ENCODE data around the gene CILP2.

- TF ChIP-seq, protein P1, sequence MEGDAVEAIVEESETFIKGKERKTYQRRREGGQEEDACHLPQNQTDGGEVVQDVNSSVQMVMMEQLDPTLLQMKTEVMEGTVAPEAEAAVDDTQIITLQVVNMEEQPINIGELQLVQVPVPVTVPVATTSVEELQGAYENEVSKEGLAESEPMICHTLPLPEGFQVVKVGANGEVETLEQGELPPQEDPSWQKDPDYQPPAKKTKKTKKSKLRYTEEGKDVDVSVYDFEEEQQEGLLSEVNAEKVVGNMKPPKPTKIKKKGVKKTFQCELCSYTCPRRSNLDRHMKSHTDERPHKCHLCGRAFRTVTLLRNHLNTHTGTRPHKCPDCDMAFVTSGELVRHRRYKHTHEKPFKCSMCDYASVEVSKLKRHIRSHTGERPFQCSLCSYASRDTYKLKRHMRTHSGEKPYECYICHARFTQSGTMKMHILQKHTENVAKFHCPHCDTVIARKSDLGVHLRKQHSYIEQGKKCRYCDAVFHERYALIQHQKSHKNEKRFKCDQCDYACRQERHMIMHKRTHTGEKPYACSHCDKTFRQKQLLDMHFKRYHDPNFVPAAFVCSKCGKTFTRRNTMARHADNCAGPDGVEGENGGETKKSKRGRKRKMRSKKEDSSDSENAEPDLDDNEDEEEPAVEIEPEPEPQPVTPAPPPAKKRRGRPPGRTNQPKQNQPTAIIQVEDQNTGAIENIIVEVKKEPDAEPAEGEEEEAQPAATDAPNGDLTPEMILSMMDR (conservative IDR thresholded peaks at IDR 0.05; ENCODE audit: low read depth, low read length): no peak
- TF ChIP-seq FOS (IDR thresholded peaks at IDR 0.05; ENCODE audit: low read depth, low read length) (no peak), MAFK (IDR thresholded peaks at IDR 0.05; ENCODE audit: low read depth, low read length) (no peak), CHD1 (IDR thresholded peaks at IDR 0.05; ENCODE audit: low read depth, low read length) (no peak), SMC3 (IDR thresholded peaks at IDR 0.05; ENCODE audit: low read depth, low read length) (no peak), NFE2L2 (IDR thresholded peaks at IDR 0.05; ENCODE audit: low read depth, low read length) (no peak), USF2 (IDR thresholded peaks at IDR 0.05; ENCODE audit: low read depth, low read length) (no peak), MXI1 (IDR thresholded peaks at IDR 0.05; ENCODE audit: borderline replicate concordance, low read depth, low read length) (no peak), ELK1 (IDR thresholded peaks at IDR 0.05; ENCODE audit: borderline replicate concordance, low read depth, low read length) (no peak)
Observed at GRCh38 chr19:19500975-19501644, 37.0 kb upstream of the CILP2 start.

Measured in IMR-90 (cell line).